GM12865 (cell line): ENCODE data around the gene CRYBB1.

Source experiments
- DNase-seq: peaks from one replicate; pipeline ENCODE4 v3.0.0; 2010; ENCODE audit warnings: low read depth
- H3K4me3 ChIP-seq: 2 replicates; pipeline ENCODE4 v1.5.1; 2011; ENCODE audit warnings: mild to moderate bottlenecking, low read depth, low read length, control low read depth
- CTCF ChIP-seq: IDR thresholded peaks from 2 replicates; pipeline ENCODE4 v1.5.1; 2011; ENCODE audit warnings: low read length, control low read depth, low read depth, inconsistent platforms; ENCODE audit not compliant: insufficient read depth; ENCODE audit errors: missing control alignments

CRYBB1 gene

GRCh38 chr22:26660356-26660755, 42.5 kb upstream of the CRYBB1 start:
- no peak overlapping the region for H3K4me3 ChIP-seq
- TF ChIP-seq CTCF = no peak
- DNase-seq = no peak

GRCh38 chr22:26658671-26659478, 41.0 kb upstream of the CRYBB1 start:
- H3K4me3 ChIP-seq = peak overlapping the region; percentile 64
- TF ChIP-seq CTCF = no peak

DNA sequence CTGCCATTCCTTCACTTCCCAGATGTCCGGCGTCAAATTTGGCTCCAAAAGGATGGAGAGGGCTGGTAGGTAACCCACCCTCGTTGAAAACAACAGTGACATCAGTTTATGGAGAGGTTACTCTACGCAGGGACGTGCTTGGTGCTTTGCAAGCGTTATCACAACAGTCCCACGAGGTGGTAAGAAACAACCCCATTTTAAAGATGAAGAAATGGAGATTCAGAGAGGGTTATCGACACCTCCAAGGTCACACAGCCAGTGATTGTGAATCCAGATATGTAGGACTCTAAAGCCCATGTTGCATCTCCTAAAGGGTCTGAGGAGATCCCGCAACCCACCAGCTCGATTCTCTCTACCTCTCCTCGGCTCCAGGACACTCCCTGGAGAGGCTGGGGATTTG, 40.3 kb upstream of the CRYBB1 start:
- no peak for TF ChIP-seq CTCF
- no peak for DNase-seq

More at GRCh38 chr22:26658671-26659478, 41.0 kb upstream of the CRYBB1 start:
- peak; percentile 85 for DNase-seq

GRCh38 chr22:26656891-26657851, 39.3 kb upstream of the CRYBB1 start, which contains the start of gene MIAT:
Gene MIAT (plus strand): TSS chr22:26657588.
- H3K4me3 ChIP-seq = peak within 1 kb of the TSS; percentile 64
- peak; percentile 63 for DNase-seq

More for the DNA sequence above, 40.3 kb upstream of the CRYBB1 start:
- H3K4me3 ChIP-seq = peak overlapping the region; percentile 64

DNA sequence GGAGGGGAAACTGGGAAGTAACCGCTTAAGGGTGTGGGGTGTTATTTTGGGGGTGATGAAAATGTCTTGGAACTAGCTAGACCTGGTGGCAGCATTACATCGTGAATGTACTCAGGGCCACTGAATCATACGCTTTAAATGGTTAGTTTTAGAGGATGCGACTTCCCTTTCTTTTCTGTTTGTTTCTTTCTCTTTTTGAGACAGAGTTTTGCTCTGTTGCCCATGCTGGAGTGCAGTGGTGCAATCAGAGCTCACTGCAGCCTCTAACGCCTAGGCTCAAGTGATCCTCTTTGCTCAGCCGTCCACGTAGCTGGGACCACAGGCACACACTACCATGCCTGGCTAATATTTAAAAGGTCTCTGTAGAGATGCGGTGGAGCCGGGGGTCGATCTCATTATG, 34.0 kb upstream of the CRYBB1 start:
- DNase-seq = no peak
- no peak overlapping the region for H3K4me3 ChIP-seq
- TF ChIP-seq CTCF = no peak

More at GRCh38 chr22:26656891-26657851, 39.3 kb upstream of the CRYBB1 start, which contains the start of gene MIAT:
- TF ChIP-seq CTCF = no peak

DNA sequence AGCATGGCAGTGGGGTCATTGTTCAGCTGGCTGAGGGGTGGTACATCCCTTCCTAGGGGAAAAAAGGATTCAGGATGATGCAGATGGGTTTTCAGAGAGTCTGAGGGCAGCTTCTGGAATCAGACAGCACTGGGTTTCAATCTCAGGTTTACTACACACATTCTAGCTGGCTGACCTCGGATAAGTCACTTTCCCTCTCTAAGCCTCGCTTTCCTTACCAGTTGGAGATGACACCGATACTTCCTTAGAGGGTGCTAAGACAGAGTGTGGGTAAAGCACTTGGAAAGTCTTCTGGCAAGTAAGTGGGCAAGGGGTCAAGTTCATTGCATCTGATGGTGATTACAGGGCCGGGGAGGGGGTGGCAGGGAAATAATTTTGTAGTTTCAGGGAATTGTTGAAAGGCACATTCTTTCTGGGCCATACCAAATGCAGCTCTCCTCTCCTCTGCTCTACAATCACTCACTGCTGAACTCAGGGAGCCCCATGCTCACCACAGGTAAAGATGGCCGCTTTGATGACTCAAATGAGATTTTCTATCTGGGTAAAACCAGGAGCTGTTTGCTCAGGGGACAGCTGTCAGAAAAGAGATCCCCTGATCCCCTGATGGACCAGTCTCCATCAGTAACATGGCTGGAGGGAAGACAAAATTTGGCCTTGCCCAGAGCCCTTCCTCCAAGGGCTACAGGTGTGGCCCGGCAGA, 33.0 kb upstream of the CRYBB1 start:
- peak; percentile 46 for DNase-seq
- H3K4me3 ChIP-seq = no peak overlapping the region
- TF ChIP-seq CTCF = no peak
